Measurements from ENCODE around the gene OPTN. TPM values are rescaled to one million over a fixed set of nuclear protein-coding genes. Genes with fewer than 3 reads are reported as not detected.

The OPTN gene
- total and polyA plus RNA-seq, 2 of the 8 experiments (the other 6 are each of a cell fraction or from before 2014, with no cell fraction given), result 4.8 to 20.1 TPM

- Histone ChIP-seq H4K91ac (replicated peaks; ENCODE audit: insufficient read length, low read length) (no peak overlapping the region), H2BK120ac (replicated peaks; ENCODE audit: low read depth, low read length) (no peak overlapping the region), H3K23ac (ENCODE audit: insufficient read length) (no peak overlapping the region), H3K79me2 (ENCODE audit: control insufficient read depth in 1 of 2, insufficient read depth in 2 of 2, low read length in 2 of 2) (no peaks in the 10 kb centered on the region), H3K4me1 (replicated peaks in 1 of 4; ENCODE audit: control insufficient read depth in 3 of 4, insufficient read depth in 4 of 4, low read length in 3 of 4) (no peaks in the 10 kb centered on the region), H2BK20ac (ENCODE audit: low read length) (no peak overlapping the region), H3K27ac (ENCODE audit: low read depth, low read length) (no peak overlapping the region), H4K5ac (ENCODE audit: insufficient read length, low read depth, low read length) (no peak overlapping the region), H2BK5ac (ENCODE audit: low read depth, low read length) (no peak overlapping the region), H3K18ac (ENCODE audit: extremely low read depth, low read length) (no peak overlapping the region), H3K9ac (replicated peaks in 1 of 4; ENCODE audit: extremely low read depth in 1 of 4, low read depth in 3 of 4, low read length in 3 of 4) (no peak overlapping the region), H2BK15ac (ENCODE audit: low read length) (no peak overlapping the region), H3K23me2 (ENCODE audit: low read depth, low read length) (no peaks in the 10 kb centered on the region), H3K79me1 (ENCODE audit: low read depth, low read length) (no peaks in the 10 kb centered on the region; the same call in 1 of the 2 replicates), H2AFZ (ENCODE audit: low read length) (no peak overlapping the region), H3K36me3 (ENCODE audit: control insufficient read depth in 2 of 4, insufficient read depth in 4 of 4, low read length in 3 of 4) (peaks cover 40 to 92% (median 75%) of the 10 kb centered on the region in 4 experiments), H2AK5ac (ENCODE audit: low read depth, low read length) (no peak overlapping the region), H4K20me1 (replicated peaks in 1 of 2; ENCODE audit: control insufficient read depth in 1 of 2, insufficient read depth in 2 of 2, low read length in 2 of 2) (peaks cover 2 to 3% of the 10 kb centered on the region in 2 experiments), H3K56ac (replicated peaks; ENCODE audit: insufficient read length, low read depth, low read length) (no peak overlapping the region), H3K4me3 (ENCODE audit: extremely low read depth in 1 of 4, insufficient read depth in 2 of 4, low read depth in 3 of 4, low read length in 4 of 4) (no peak overlapping the region), H3K4me2 (ENCODE audit: insufficient read depth in 1 of 2, low read depth in 2 of 2, low read length in 2 of 2) (no peak overlapping the region), H4K8ac (ENCODE audit: extremely low read depth, insufficient read depth, low read length) (no peak overlapping the region), H3K4ac (replicated peaks; ENCODE audit: insufficient read length, low read depth, low read length) (no peak overlapping the region), H2BK12ac (ENCODE audit: low read depth, low read length) (no peak overlapping the region), H3K9me3 (ENCODE audit: insufficient read depth in 2 of 2, low read depth in 1 of 2, low read length in 1 of 2) (no peaks in the 10 kb centered on the region), H3K27me3 (replicated peaks in 1 of 4; ENCODE audit: control insufficient read depth in 3 of 4, extremely low read depth in 1 of 4, insufficient read depth in 3 of 4, low read length in 3 of 4) (no peaks in the 10 kb centered on the region), H3K14ac (ENCODE audit: insufficient read length) (no peak overlapping the region)
- POLR2A ChIA-PET (ENCODE audit: partially characterized antibody), result interaction anchor here (1.2 to 1.4 kb wide), 2 partner anchors 11 kb away, joined by 3 to 5 read pairs; no protein-coding TSS in a partner anchor
- CTCF ChIA-PET (ENCODE audit: partially characterized antibody), result interaction anchor here (1.5 to 1.8 kb wide), 2 partner anchors 12 to 24 kb away, joined by 4 to 5 read pairs; no protein-coding TSS in a partner anchor
- FAIRE-seq (no peak), DNase-seq (ENCODE audit: low read depth in 1 of 2, low spot score in 2 of 2) (no peak)
- WGBS, 2 experiments (ENCODE audit: extremely low coverage in 1 of 2, insufficient coverage in 1 of 2, insufficient read length in 1 of 2, insufficient replicate concordance in 2 of 2, low coverage in 1 of 2, low lambda C conversion rate in 2 of 2, missing lambda C conversion rate in 1 of 2), result 86% methylated on average over 1 of the region's 1 CpG; no CpG with 5 or more reads in 1 of the 2 experiments
- TF ChIP-seq GTF2F1 (IDR thresholded peaks at IDR 0.05; ENCODE audit: borderline replicate concordance, low read depth, low read length), result no peak
- TF ChIP-seq TCF12 (IDR thresholded peaks at IDR 0.05; ENCODE audit: low read depth, low read length), result no peak
Measured at GRCh38 chr10:13182424-13182823, 82.5 kb downstream of the OPTN start.

Data from H1 (cell line).